GM21619 (cell line): ENCODE data around the gene MOK.
"Not testable (repeated sequence)": the region's sequence is repeated elsewhere in the genome, so short reads cannot be mapped to it uniquely, and the experiment has no call there.

Experiments
- ATAC-seq: cut with Tn5 transposase; IDR thresholded peaks from one replicate; pipeline ENCODE4 v1.9.1; 2021; ENCODE audit not compliant: unreplicated experiment

The MOK gene

DNA sequence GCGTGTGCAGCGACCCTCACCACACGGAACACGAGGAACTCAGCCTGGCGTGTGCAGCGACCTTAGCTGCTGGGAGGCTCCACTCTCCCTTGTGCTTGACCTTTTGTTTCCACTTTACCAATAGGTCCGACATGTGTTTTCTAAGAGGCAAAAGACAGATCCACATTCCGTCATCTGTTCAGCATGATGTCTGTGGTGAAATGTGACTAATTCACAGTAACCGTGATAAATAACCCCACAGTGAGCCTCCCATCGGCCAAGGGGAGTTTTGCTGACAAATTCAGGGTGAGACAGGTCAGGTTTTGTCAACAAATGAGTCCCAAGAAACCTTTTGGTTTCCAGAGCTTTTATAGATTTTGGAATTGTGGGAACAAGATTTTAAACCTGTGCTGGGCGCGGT is 55.9 kb downstream of the MOK start:
- no peak for ATAC-seq

DNA sequence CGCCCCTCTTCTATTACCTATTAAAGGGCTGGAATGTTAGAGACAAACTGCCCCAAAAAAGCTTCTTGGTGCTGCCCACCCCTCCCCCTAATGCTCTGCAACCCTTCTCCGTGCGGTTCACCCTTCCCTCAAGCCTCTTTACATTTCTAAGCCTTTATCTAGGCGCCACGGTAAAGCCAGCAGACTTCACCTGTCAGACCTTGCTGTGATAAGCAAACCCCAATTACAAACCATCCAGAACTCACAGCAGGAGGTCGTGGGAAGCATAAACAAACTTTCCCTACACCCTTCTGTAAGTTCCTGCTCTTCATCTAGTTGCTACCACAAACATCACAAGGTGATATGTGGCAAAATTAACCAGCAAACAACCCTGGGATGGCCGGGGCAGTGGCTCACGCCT is 56.8 kb downstream of the MOK start:
- ATAC-seq, result no peak

DNA sequence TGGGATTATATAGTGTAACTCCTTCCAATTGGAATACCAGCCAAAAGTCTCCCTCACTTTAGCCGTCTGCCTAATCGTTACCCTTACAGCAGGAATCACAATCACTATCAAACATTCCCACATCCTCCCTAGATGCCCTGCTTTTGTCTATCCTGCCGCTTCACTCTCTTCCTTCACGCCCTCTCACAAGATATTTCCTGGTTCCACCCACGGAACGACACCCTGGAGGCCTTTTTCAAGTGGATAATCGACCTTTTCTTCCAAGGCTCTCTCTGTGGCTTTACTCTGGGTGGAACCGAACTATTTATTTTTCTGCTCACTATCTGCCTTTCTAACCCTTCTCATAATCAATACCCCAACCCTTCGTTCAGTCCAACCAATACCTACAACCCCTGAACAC is 58.9 kb downstream of the MOK start:
- no peak for ATAC-seq

DNA sequence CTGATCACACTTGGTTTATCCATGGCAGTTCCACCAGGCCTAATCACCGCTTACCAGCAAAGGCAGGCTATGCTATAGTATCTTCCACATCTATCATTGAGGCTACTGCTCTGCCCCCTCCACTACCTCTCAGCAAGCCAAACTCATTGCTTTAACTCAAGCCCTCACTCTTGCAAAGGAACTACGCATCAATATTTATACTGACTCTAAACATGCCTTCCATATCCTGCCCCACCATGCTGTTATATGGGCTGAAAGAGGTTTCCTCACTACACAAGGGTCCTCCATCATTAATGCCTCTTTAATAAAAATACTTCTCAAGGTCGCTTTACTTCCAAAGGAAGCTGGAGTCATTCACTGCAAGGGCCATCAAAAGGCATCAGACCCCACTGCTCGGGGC is 61.2 kb downstream of the MOK start:
- not testable (repeated sequence) for ATAC-seq

DNA sequence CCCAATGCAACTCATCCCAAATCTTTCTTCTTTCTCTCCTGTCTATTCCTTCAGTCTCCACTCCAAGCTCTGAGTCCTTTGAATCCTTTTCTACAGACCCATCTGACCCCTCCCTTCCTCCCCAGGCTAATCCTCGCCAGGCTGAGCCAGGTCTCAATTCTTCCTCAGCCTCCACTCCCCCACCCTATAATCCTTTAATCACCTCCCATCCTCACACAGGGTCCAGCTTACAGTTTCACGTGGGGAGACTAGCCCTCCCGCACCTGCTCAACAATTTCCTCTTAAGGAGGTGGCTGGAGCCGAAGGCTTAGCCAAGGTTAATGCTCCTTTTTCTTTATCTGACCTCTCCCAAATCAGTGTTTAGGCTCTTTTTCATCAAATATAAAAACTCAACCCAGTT is 63.8 kb downstream of the MOK start:
- ATAC-seq, result no peak

DNA sequence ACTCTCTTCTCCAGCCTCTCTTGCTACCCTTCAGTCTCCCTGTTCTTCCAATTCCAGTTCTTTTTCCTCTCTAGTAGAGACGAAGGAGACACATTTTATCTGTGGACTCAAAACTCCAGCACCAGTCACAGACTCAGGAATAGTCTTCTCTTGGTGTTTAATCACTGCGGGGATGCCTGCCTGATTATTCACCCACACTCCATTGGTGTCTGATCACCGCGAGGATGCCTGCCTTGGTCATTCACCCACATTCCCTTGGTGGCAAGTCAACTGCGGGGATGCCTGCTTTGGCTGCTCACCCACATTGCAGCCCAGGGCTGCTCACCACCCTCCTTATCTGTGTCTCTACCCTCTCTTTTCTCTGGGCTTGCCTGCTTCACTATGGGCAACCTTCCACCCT is 64.5 kb downstream of the MOK start:
- ATAC-seq, result not testable (repeated sequence)

DNA sequence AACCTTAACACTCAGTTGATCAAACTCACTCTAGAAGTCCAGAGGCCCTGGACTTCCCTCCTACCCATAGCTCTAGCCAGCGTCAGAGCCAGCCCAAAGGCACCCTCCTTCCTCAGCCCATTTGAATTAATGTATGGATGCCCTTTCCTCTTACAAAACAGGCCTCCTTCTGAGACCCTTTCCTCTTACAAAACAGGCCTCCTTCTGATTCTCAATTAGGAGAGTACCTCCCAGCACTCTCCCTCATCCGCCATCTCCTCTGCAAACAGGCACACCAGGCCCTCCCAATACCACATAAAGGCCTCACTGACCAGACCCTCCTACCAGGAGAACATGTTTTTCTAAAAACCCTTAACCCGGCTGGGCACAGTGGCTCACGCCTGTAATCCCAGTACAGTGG is 65.7 kb downstream of the MOK start:
- ATAC-seq, result no peak

DNA sequence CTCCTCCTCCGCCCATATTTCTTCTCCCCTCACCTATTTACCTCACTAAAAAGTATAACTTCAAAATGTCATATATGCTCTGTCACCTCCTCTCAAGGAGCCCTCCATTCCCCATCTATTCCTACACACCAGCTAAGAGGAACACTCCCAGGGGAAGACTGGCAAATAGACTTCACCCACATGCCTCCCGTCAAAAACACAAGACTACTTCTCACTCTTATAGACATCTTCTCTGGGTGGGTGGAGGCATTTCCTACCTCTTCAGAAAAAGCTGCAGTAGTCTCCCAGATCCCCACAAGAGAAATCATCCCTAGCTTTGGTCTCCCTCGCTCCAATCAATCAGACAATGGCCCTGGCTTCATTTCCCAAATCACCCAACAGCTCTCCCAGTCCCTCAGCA is 66.2 kb downstream of the MOK start:
- ATAC-seq, result no peak

DNA sequence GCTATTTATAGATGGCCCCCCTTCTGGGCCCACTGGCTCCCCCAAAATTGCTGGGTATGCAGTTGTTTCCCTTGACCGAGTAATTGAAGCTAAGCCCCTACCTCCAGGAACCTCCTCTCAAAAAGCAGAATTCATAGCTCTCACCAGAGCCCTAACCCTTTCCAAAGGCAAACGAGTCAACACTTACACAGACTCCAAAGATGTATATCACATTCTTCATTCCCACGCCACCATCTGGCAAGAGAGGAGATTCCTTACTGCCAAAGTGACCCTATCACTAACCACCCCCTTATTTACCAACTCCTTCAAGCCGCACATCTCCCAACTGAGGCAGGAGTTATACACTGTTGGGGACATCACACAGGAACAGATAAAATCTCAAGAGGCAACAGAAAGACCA is 66.8 kb downstream of the MOK start:
- ATAC-seq, result no peak

DNA sequence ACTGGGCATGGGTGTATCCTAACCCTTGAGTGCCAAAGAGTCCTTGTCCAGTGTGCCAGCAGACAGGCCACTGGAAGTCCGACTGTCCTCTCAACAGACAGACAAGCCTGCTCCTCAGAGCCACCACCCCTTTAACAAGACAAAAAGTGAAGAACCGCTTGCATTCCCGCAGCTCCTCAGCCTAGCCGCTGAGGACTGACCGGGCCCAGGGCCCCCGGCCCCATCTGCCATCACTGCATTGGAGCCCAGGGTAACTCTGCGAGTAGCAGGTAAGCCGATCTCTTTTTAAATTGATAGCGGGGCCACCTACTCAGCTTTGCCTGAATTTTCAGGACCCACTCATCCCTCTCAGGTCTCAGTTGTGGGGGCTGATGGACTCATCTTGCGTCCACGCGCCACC is 68.9 kb downstream of the MOK start:
- no peak for ATAC-seq

DNA sequence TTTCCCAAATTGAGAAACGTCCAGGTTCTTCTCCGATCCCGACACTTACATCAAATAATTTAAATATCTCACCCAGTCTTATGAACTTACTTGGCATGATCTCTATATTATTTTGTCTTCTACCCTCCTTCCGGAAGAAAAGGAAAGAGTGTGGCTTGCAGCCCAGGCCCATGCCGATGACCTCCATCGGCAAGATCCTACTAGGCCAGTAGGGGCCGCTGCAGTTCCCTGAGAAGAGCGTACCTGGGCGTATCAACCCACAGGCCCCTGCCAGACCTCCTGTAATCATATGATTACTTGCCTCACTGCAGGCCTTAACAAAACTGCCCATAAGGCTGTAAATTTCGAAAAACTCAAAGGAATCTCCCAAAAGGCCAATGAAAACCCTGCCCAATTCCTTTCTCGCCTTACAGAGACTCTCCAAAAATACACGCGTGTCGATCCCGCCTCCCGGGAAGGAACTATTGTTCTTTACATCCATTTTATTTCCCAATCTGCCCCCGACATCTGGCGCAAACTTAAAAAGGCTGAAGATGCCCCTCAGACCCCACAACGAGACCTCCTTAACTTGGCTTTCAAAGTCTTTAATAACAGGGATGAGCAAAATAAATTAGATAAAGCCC is 69.6 kb downstream of the MOK start:
- peak; percentile 78 for ATAC-seq

DNA sequence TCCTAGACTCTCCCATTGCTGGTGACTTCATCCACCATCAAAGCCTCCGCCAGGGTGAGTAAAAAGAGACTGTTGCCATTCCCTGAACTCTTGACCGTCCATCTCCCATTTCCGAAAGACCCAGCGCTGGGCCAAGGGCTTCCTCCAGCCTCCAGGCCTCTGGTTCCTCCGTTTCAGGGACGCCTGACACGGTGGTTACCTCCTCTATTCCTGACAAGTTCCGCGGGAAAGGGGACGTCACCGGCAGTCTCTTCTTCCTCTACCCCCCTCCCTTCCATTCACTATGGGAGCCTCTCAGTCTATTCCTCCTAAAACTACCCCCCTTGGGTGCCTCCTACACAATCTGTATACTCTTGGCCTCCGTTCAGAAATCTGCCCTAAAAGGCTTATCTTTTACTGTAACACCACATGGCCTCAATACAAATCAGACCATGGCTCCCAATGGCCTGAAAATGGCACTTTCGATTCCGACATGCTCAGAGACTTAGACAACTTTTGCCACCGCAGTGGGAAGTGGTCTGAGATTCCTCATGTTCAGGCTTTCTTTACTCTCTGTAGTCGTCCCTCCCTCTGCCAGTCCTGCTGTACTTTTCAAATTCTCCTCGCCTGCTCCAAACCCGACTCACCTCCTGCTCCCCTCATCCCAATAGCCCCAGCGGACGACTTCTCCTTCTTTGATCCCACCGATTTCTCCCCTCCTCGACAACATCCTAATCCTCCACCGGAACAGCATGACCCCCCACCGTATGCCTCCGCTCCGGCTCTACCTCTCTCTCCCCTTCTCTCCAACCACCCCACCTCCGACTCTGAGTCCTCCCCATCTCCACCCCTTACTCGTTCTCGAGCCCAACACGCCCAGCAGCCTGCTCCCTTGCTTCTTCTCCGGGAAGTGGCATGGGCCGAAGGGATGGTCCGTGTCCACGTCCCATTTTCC is 70.4 kb downstream of the MOK start:
- ATAC-seq, result no peak

DNA sequence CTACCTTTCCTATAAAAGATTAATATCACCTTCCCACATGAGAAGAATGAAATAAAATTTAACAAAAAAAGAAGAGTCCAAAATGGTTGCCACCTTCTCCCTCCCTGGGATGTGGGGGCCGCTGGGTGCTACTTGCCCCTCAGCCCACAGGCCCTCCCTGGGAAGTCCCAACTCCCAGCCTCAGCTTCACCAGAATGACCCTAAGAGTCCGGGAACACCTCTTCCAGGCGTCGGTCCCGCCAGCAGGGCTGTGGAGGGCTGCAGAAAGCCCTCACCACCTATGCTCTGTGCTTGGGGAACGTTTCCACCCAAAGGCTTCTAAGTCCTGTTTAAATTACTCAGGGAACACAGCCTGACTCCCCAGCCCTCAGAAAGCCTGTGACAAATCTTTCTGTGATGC is 71.9 kb downstream of the MOK start:
- no peak for ATAC-seq

DNA sequence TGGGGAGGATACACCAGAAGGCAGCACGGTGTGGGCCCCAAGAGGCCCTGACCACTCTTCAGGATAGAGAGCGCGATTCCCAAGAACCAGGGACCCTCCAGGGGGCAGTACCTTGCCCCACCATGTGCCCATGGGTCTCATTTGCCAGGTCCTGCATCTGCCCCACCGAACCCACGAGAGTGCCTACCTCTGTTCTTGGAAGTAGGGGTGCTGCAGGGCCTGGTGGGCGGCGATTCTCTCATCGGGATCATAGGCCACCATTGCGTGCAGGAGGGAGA is 72.7 kb downstream of the MOK start:
- ATAC-seq, result no peak

DNA sequence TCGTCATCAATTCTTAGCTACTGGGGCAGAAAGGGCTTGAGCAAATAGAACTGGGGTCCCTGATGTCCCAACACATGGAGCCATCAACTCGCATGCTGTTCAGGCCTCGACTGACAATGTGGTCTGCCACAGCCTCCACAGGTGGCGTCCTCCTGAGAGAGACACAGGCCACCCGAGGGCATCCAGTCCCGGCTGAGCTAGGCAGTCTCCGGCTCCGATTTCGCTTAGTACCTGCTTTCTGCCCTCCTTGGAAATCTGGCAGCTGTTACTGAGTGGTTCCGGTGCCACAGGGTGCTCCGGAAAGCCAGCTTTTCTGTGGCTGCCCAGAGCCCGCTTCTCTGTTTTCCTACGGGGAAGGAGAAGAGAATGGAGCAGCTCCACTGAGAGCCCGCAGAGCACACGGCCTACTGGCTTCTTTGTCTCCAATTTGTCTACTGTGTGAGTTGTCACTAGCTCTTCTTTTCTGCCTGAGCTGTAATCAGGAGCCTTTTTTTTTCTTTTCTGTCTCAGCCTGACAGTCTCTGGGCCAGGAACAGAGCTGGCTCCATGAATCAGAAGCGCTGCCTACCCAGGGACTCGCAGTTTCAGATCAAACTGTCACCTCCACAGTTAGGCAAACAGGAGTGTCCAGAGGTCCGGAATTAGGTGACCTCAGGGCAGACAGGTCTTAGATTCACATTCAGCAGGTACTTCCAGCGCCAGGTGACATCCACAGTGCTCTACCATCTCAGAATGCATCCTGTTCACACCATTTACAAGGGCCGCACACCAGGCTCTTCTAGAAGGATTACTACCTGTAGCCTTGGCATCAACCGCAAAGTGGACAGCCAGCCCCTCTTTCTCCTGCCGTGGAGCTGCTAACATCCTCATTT is 73.3 kb downstream of the MOK start:
- no peak for ATAC-seq

DNA sequence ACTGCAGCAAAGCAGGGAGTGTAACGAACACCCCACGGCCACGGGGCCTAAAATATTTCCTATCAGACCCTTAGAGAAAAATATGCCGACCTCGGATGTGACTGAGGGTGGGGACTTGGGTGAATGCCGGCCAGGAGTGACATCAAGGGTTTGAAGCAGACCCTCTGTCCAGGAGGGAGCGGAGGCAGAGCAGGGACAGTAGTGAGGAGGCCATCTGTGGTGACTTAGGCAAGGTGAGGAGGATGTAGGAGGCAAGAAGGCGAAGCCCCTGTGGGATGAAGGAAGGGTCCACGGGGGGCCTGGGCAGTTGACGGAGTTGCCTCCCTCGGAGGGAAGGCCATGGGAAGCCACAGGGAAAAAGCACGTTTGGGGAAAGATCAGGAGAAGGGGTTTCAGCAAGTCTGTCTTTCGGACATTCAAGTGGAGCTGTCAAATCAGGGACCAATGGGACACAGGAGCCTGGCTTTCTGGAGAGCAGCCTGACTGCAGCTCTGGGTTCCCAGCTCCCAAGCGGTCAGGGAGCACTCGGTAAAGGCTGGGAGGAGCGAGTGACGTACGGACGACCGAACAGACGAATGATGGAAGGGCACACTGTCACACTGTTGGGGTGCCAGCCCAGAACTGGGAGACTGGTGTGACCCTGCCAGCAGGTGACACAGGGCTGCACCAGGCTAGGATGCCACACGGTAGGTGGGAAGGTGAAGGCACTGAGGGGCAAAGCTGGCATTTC is 74.3 kb downstream of the MOK start:
- ATAC-seq, result no peak

DNA sequence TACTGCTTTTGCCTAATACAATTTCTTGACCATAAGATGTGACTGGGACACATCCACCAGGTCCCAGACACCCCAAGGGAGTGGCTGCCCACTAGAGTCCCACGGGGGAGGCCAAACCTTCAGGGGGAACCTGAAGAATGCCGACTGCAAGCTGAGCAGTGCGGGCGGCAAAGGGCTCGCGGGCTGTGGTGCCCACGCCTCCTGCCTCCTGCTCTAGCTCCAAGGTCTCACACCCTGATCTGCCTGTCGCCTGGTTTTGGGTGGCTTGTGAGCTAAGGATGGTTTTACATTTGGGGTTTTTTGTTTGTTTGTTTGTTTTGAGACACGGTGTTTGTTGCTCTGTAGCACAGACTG is 75.2 kb downstream of the MOK start:
- ATAC-seq, result no peak

DNA sequence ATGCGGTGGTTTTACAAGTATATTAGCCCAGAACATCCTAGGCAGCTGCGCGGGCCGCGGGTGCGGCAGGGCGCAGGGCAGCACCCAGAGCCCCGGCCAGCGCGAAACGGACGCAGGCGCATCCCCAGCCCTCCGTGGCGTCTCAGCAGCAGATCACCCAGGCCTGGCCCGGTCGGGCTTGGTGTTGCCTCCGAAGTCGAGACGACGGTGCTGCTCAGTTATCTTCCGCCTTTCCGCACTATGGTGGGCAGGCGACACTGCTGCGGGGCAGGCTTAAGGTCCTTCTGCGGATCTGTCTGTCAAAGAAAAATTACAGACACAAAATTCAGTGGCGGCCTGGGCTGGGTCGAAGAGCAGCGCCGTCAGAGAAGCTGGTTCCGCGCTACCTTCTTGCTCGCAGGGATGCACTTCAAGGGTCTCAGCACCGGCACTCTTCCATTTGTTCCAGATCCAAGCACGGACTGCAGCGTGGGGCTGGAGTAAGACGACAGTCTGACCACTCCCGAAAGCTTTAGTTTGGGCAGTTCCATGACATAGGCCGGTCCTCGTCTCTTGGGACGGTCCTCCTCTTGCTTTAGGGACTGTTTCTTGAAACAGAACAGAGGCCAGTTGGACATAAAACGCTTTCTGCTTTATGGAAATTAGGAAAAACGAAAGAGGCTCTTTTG is 75.8 kb downstream of the MOK start:
- ATAC-seq, result no peak

DNA sequence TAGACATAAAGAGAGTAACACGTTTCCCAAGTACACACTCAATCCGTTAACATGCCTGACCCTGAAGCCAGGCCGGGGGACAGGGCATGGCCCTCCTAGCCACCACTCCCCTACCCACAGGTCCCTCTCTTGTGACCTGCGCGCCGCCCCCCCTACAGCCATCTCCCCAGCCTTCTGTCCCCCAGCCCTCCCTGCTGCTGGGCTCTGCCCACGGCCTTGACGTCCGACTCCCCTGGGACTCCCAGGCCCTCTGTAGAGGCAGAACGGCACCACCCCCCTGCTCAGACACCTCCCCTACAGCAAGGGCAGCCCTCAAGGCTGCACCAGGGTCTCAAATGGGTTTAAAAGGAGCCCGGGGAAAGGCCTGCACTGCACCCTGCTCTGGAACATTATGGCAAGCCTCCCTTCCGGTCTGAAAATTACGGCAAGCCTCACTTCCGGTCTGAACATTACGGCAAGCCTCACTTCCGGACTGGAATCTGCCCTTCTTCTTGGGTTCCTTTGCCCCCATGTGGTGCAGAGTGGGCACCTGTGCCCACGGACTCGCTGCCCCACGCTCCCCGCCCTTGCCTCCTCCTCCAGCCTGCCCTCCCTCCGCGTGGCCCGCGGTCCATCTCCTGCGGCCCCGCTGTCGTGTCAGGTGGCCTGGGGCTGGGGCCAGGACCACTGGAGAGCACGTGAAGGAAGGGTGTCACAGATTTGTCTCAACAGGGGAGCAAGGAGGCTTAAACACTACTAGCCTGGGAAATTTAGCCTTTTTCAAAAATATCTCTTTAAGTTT is 77.6 kb downstream of the MOK start:
- no peak for ATAC-seq
